Fibroblast of skin of right biceps (primary cell): ENCODE measurements around the gene OR2T4.

ENCODE experiments used
- DNase-seq: peaks from one replicate; pipeline ENCODE4 v3.0.0-alpha.2; 2013

OR2T4 gene

GRCh38 chr1:248361121-248361715 lies at the start of gene OR2T4:
TSS of gene OR2T4 (plus strand) at chr1:248361665. CDS start at chr1:248361665, 0 bp downstream.
- no peak for DNase-seq

- no peak for DNase-seq
Measured at GRCh38 chr1:248316796-248317195, 44.7 kb upstream of the OR2T4 start.

GRCh38 chr1:248324468-248324867 lies 37.0 kb upstream of the OR2T4 start, which contains the start of gene OR2M7:
TSS of gene OR2M7 (minus strand) at chr1:248324568. CDS start at chr1:248324568, 0 bp downstream.
- DNase-seq: no peak

GRCh38 chr1:248343451-248343850 lies 18.0 kb upstream of the OR2T4 start:
- DNase-seq: no peak

- no peak for DNase-seq
Measured at GRCh38 chr1:248348475-248348874, 13.0 kb upstream of the OR2T4 start, which contains the start of gene OR14C36. TSS of gene OR14C36 (plus strand) at chr1:248348775. CDS start at chr1:248348775, 0 bp downstream.

GRCh38 chr1:248359415-248359814 lies 2.0 kb upstream of the OR2T4 start:
- no peak for DNase-seq

GRCh38 chr1:248366609-248367008 lies 5.1 kb downstream of the OR2T4 start:
- no peak for DNase-seq

GRCh38 chr1:248372394-248372793 lies 10.9 kb downstream of the OR2T4 start:
- DNase-seq: no peak

GRCh38 chr1:248373761-248374160 lies 12.3 kb downstream of the OR2T4 start:
- no peak for DNase-seq

GRCh38 chr1:248375446-248375845 lies 14.0 kb downstream of the OR2T4 start, which contains the start of gene OR2T6:
TSS of gene OR2T6 (plus strand) at chr1:248375746. CDS start at chr1:248387609, 11,863 bp downstream.
- DNase-seq: no peak

GRCh38 chr1:248376916-248377315 lies 15.5 kb downstream of the OR2T4 start:
- DNase-seq: no peak

GRCh38 chr1:248380854-248381253 lies 19.4 kb downstream of the OR2T4 start:
- DNase-seq: no peak

- no peak for DNase-seq
Measured at GRCh38 chr1:248388426-248388825, 27.0 kb downstream of the OR2T4 start.

- DNase-seq: no peak
Measured at GRCh38 chr1:248393050-248393449, 31.6 kb downstream of the OR2T4 start.

GRCh38 chr1:248402748-248403147 lies 41.3 kb downstream of the OR2T4 start, which contains the start of gene OR2T1:
TSS of gene OR2T1 (plus strand) at chr1:248403048. CDS start at chr1:248406148, 3,100 bp downstream.
- no peak for DNase-seq

- peak; percentile 3 for DNase-seq
Measured at GRCh38 chr1:248404024-248404423, 42.6 kb downstream of the OR2T4 start.

GRCh38 chr1:248406721-248407692 lies 45.5 kb downstream of the OR2T4 start:
- no peak for DNase-seq
